Measurements from ENCODE around the gene PSMB1.

GRCh38 chr6:170523256-170524171 is 29.6 kb downstream of the PSMB1 start:
- TF ChIP-seq EZH2 (IDR thresholded peaks at IDR 0.05; ENCODE audit: insufficient read depth, poor library complexity, severe bottlenecking) = no peak
- no peak for TF ChIP-seq EZH2phosphoT487 (IDR thresholded peaks at IDR 0.05; ENCODE audit: insufficient read depth, low read depth)

Measured in GM23248 (cell line).